Stimulated activated naive CD4-positive, alpha-beta T cell (primary cell): ENCODE data around the gene PDIA3.
"Not testable (repeated sequence)": the region's sequence is repeated elsewhere in the genome, so short reads cannot be mapped to it uniquely, and the experiment has no call there.

Source experiments
- DNase-seq, 6 experiments: peaks; one replicate each; lab custom pipeline; 2025; lab: John Stamatoyannopoulos, UW

PDIA3 gene

DNA sequence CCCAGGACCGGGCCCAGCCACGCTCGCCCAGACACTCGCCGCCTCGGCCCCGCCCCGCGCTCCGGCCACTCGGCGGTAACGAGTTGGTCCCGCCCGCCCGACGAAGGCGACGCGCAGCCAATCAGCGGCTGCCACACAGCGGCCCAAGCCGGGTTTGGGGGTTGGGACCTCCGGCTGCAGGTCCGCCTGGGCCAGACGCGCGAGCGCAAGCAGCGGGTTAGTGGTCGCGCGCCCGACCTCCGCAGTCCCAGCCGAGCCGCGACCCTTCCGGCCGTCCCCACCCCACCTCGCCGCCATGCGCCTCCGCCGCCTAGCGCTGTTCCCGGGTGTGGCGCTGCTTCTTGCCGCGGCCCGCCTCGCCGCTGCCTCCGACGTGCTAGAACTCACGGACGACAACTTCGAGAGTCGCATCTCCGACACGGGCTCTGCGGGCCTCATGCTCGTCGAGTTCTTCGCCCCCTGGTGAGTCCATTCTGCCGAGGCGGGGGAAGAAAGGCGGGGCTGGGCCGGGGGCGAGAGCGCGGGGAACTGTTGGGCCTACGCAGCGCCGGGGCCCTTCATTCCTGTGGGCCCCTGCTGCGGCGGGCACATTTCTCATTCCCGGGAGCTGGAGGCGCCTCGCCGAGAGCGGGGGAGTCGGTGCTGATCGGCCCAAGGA, at the start of gene PDIA3:
TSS of gene PDIA3 (plus strand) at position 194 of the 658 bp plus-strand sequence. CDS start at position 296, 102 bp downstream.
- peak; percentile 64 to 86 (median 76) for DNase-seq

DNA sequence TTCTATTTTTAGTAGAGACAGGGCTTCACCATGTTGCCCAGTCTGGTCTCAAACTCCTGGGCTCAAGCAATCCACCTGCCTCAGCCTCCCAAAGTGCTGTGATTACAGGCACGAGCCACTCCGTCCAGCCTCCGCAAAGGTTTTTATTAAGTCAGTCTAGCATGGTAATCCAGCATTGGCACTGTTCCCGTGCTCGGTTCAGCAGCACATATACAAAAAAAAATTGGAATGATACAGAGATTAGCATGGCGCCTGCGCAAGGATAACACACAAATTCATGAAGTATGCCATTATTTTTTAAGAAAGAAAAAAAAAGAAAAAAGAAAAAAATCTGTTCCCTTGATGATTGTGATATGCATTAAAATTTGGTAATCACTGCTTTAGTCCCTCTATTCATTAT, 44.1 kb upstream of the PDIA3 start:
- DNase-seq = no peak

DNA sequence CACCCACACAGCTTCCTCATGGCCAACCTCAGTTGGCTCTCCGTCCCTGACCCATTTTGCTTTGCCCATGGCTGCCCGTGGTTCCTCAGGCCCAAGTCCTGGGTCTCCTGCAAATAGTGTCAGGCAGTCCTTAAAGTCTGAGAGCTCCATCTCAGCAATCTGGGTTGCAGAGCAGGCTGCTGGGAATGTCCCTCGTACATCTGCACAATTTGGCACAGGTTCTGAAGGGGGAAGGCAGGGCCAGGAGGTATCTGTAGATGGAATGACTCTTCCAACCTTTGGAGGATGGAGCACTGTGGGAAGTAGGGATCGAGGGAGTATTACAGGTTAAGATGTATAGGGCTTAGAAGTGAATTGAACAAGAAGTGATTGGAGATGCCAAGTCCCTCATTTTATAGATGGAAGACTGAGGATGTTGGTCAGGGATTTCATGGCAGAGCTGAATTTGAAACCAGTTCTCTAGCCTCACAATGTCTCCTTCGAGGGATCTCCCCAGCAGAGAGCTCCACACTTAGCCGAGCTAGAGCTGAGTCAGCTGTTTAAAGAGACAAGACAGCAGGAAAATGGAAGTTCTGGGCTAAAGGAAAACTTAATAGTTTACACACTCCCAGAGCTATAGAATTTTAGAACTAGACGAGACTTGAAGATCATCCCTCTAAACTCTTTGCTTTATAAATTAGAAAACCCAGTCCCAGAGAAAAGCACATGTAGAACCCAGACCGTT, 43.4 kb upstream of the PDIA3 start:
- DNase-seq = no peak

DNA sequence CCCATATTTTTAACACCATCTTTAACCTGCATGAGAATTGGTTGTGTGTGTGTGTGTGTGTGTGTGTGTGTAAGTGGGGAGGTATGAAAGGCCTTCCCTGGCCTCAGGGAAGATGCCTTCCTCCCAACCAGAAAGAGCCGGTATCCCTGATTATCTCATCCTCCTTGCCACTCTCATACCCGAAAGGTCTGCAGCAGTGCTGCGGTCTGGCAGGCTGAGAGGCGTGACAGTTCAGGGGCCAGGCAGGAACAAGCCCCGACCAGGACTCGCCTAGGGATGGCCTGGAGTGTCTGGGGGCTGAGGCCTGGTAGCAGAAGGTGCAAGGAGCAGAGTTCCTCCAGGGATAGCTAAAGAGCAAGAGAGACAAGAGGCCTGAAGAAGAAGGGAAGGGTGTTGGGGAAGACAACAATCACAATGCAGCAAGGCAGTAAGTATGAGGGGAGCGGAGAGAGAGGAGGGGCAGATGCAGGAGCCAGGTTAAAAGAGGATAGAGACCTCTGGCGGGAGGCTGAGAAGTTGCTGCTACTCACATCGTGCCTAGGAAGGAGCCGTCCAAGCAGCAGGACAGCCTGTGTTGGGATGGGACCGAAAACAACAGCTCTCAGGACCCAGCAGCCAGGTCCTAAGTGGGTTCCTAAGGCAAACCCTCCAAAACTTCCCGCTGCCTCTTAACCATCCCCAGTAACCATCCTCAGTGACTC, 35.7 kb upstream of the PDIA3 start:
- DNase-seq = not testable (repeated sequence)

DNA sequence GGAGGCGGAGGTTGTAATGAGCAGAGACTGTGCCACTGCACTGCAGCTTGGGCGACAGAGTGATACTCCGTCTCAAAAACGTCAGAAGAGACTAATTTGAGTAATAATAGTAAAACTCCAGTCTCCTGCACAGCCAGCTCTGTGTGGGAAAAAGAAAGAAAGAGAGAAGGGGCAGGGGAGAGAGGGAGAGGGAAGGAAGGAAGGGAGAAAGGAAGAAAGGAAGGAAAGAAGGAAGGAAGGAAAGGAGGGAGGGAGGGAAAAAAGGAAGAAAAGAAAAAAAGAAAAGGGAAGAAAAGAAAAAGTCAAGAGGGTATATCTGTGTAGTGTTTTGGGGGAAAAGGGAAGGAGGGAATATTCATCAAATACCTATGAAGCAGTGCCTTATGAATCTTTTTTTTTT, 23.1 kb upstream of the PDIA3 start:
- DNase-seq = no peak

DNA sequence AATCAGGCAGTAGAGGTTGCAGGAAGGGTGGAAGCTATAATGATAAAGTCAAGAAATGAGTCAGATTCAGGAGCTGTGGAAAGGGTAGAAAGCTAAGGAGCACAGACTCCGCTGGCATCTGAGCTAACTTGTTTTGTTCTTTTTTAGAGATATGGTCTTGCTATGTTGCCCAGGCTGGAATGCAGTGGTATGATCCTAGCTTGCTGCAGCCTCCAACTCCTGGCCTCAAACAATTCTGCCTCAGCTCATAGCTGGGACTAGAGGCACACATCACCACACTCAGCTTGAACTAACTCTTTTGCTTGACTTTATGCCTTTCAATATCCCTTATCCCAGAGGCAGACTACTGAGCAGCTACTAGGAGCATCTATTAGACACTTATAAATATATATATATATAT, 19.9 kb upstream of the PDIA3 start:
- DNase-seq = not testable (repeated sequence)

DNA sequence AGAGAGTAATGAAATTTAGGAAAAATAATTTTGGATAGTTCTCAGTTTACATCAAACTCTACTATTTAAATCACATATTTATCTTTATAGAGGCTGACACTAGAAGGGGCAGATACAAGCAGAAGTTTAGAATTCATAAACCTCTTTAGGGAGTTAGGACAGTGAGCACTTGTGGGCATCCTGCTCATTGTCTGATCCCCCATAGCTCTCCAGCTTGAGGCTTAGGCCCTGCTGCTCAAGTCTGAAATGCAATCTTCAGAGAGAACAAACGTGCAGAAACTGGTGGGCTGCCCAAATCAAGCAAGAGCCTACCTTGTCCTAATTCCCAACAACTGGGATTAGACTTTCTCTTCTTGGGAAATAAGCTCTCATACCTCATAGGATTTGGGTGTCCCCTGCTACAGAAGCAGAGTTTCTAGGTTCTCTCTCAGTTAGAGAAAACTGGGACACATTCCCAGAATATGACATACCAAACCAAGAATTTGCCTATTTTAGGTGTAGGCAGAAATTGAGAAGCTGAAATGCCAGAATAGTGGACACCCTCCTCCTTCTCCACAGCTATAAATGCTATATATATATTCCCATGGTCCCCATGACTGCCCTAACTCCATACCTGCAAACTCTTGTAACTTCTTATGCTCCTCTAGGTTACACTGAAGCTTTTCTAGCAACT, 18.0 kb upstream of the PDIA3 start:
- DNase-seq = not testable (repeated sequence)

DNA sequence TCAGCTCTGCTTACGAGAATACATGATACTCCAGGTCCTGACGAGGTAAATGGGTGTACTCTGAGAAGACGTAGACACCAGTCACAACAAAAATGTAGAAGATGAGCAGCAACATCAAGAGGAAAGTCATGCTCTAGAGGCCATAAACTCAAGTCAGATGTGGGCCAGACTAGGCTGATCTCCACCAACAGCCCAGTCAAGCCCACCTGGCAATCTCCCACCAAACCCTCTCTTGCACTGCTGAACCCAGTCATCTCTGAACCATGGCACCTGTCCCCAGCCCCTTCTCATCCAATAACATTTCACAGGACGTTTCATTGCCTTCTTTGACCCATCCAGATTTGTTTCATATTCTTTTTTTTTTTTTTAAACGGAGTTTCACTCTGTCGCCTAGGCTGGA, 10.8 kb upstream of the PDIA3 start:
- no peak for DNase-seq

DNA sequence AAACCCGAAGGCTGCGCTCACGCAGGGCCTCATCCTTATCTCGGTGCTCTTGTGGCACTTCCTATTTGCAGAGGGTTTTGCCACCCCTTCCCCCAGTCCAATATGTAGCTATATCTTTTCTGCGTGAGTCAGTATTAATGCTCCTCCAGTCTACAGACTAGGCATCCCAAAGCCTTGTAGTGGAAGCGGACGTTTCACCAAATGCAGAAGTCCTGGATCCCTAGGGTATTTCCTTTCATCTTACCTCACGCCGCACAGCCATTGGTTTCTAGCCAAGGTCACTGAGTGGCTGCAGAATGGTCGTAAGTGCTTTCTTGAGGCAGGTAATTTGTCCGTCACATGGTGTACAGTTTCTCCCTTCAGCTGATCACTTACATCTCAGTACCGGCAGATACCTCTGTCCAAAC, 668 bp downstream of the PDIA3 start:
- peak in 2 of 6 experiments; percentile 24 to 44 for DNase-seq

DNA sequence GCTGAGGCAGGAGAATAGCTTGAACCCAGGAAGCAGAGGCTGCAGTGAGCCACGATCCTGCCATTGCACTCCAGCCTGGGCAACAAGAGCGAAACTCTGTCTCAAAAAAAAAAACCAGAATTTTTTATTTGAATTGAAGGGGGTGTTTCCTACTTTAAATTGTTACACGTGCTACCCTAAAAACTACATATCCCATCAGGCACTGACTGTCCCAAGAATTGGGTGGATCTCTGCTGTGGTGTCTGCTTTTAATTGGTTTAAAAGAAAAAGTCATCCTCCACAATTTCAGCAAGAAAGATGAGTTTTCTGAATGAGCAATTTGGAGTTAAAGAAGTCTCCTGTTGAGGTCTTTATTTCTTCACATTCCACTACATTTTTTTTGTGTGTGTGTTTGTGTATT, 2.1 kb downstream of the PDIA3 start:
- peak in 4 of 6 experiments; percentile 8 to 62 (median 48) for DNase-seq

DNA sequence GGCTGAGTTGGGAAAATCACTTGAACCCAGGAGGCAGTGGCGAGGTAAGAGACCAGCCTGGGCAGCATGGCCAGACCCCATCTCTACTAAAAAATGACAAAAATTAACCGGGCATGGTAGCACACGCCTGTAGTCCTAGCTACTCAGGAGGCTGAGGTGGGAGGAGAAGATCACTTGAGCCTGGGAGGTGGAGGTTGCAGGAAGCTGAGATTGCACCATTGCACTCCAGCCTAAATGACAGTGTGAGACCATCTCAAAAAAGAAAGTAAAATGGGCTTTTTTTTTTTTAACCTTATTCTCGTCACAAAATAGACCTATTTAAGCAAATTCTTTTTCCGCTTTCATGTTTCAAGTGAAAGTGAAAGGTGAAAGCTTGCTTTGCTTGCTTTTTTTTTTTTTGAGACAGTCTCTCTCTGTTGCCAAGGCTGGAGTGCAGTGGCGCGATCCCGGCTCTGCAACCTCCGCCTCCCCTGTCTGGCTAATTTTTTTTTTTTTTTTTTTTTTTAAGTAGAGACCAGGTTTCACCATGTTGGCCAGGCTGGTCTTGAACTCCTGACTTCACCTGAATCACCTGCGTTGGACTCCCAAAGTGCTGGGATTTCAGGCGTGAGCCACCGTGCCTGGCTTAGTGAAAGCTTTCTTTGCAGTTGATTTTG, 3.6 kb downstream of the PDIA3 start:
- DNase-seq = peak; percentile 6 to 82 (median 62)

DNA sequence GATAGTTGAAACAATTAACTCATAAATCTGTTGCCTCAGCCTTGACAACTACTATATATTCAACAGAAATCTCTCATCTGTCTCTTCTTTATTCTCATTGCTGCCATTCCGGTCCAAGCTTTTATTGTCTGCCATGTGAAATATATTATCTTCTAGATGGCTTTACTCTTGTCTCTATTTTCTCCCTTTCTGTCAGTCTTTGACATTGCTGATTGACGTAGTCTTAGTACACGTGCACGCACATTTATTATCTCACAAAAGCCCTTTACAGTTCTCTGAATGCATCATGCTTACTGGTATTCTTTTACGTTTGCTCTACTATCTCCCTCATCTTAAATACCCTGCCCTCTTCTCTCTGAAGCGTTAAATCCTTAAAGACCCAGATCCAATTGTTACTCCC, 5.6 kb downstream of the PDIA3 start:
- no peak for DNase-seq

DNA sequence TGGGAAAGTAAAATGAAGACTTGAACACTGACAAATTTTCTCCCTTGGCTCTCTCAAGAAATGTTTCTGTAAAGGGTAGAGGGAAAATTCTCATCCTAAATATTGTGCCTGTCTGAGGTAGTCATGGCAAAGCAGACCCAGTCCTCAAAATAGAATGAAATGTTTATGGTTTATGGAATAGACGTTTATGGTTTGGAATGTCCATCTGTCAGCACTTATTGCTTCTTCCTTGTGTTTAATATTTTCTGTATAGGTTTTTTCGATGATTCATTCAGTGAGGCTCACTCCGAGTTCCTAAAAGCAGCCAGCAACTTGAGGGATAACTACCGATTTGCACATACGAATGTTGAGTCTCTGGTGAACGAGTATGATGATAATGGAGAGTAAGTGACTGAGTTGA, 16.6 kb downstream of the PDIA3 start:
- no peak for DNase-seq

DNA sequence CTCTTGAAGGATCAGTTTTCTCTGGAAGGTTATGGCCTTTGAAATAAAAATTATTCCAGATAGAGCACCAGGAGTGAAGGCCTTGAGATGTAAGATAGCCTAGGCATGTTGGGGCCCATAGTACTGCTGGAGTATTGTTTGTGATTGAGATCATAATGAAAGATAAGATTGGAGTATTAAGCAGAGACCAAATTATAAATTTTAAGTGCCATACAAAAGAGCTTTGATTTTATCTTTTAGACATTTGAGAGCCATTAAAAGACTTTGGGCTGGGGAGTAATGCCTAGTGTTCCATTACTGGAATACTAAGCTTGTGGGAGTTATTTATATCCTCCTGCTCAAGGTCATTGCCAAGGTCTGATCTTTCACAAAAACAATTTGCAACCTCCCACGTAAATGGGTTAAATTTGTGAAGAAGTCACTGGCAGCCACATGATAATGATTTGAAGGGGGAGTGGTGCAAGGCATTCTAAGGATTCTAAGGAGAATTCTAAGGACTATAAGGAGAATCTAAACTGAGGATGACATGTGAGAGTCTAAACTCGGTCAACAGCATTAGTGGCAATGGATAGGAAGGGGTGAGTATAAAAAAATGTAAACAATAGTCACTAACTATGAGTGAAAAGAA, 17.7 kb downstream of the PDIA3 start:
- no peak for DNase-seq

DNA sequence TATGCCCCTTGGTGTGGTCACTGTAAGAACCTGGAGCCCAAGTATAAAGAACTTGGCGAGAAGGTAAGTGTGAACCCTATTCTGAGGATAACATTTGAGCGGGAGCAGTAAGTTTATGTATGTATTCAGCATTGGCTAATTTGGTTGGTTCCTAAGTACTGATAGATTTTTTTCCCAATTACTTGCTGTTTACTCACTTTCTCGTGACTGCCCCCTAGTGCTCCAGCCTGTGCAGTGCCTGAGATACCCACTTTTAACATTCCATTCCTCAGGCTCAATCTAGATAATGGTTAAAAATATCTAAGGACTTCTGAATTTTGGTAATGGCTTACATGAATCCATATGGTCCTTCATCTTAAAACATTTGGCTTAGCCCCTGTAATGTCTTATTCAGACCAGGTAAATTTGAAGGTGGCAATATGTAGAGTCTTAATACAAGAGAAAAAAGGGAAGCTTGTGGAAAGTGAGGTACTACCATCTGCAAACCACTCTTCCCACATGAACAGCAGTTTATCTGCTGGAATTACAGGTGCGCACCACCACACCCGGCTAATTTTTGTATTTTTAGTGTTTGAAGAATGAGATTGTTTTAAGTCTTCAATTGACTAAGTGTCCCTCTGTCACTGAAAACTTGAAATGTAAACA, 23.5 kb downstream of the PDIA3 start:
- peak; percentile 19 to 54 (median 38) for DNase-seq

DNA sequence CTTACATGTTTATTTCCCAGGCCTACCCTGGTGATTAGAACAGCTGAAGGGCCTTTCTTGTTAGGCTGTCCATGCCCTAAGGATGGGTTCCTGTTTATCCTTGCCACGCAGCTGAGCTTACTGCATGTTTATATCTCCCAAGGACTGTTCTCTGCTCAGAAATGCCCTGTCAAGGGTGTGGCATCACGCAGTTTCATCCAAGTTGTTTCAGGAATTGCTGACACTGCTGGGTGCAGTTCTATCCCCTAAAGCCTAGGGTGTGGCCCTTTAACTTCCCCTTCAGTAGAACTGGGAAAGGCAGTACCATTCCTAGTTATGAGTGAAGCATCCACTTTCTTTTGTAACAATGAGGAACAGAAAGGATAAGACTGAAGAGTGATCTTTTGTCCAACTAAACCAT, 25.6 kb downstream of the PDIA3 start:
- DNase-seq = no peak

DNA sequence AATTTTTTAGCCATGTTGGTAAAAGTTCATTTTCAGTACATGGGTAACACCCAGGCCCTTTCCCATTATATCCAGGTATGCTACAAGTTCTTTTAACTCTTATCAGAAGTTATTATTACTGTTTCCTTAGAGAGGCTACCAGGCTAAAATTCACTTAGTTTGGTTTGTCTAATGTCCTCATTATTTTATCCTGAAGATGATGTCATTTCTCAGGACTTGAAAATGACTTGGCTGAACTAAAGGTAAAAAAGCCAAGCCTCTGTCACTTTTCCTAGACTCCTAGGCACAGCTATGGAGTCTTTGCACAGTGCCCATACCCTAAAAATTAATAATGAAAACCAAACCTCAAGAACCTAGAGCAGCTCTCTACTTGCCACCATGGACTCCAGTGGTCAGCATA, 26.4 kb downstream of the PDIA3 start:
- no peak for DNase-seq

DNA sequence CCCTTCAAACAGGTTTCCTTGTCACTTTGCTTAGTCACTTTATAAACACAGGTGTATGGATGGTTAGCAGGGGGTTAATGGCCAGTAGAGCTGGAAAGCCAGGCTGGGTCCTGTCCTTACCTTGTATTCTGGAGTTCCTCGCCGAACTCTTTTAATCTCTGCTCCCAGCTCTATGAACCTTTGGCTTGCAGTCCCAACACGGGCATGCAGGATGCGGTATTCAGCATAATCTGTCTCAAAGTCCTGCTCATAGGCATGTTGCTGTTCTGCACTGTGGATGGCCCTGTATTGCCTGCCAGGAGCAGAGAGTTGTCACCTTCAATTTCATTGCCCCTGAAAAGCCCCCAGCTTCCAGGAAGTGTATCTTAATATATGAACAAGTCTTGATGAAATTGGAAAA, 27.8 kb downstream of the PDIA3 start:
- DNase-seq = no peak

DNA sequence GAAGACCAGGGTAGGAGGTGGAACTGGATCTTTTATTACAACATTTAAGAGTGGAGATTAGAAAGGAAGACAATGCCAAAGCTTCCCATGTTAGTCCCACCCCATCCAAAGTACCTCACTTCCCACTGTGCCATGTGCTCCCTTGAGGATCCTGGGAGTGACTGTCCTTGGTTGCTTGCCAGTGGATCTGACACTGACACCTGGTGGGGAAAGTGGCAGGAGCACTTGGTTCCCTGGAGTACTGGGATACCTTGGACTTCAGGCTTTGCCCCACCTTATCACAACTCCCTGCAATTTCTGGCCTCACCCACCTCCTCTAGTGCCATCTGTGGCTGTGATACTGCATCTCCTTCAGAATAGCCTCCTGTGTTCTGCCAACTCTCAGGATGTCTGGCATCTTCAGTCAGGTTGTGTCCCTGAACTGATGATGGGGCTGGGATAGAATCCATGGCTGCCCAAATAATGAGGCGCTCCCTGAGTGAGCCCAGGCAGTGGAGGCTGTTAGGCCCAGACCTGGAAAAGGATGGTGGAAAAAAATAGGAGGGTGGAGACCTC, 29.2 kb downstream of the PDIA3 start:
- no peak for DNase-seq

DNA sequence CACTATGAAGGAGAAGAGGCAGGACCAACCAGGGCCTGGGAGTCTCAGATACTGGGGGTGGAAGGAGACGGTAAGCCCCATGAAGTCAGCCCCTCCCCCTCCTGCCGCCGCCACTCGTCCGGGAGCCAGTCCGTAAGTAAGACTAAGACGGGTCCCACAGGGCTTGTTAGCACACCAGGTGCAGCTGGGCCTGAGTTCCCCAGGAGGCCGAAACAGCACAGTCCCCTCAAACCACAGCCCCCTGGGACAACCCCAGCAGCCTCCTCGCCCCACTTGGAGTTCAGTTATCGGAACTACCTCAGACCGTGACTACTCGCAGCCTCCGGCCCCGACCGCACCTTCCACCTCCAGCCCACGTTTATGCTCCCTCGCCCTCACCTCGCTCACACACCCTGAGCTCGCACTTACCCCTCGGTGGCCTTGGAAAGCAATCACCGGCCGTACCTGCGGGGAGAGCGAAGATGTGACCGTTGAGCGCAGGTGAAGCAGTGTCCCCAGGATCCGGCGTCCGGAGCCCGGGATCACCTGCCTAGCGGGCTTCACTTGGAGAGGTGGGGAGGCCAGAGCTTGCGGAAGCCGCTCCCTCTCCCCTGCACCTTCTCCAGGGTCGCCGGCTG, 30.0 kb downstream of the PDIA3 start:
- peak in 3 of 6 experiments; percentile 15 to 32 (median 21) for DNase-seq
